ENCODE data around the gene ZRANB2.

Gene ZRANB2

GRCh38 chr1:71087060-71087459, 6.2 kb upstream of the ZRANB2 start:
- no peak for TF ChIP-seq CTCF (IDR thresholded peaks at IDR 0.05; ENCODE audit: low read depth, low read length)
- DNase-seq (ENCODE audit: extremely low read depth, low read depth) = no peak

- no peak for TF ChIP-seq CTCF (IDR thresholded peaks at IDR 0.05; ENCODE audit: low read depth, low read length)
- no peak for DNase-seq (ENCODE audit: extremely low read depth, low read depth)
Observed at GRCh38 chr1:71086331-71086730, 5.5 kb upstream of the ZRANB2 start.

GRCh38 chr1:71083271-71083670, 2.4 kb upstream of the ZRANB2 start:
- no peak for DNase-seq (ENCODE audit: extremely low read depth, low read depth)
- no peak for TF ChIP-seq CTCF (IDR thresholded peaks at IDR 0.05; ENCODE audit: low read depth, low read length)

GRCh38 chr1:71081697-71082080, 854 bp upstream of the ZRANB2 start:
- no peak for DNase-seq (ENCODE audit: extremely low read depth, low read depth)
- TF ChIP-seq CTCF (IDR thresholded peaks at IDR 0.05; ENCODE audit: low read depth, low read length) = no peak

GRCh38 chr1:71080230-71080738, 551 bp downstream of the ZRANB2 start:
- TF ChIP-seq CTCF (IDR thresholded peaks at IDR 0.05; ENCODE audit: low read depth, low read length) = no peak
- no peak for DNase-seq (ENCODE audit: extremely low read depth, low read depth)

- TF ChIP-seq CTCF (IDR thresholded peaks at IDR 0.05; ENCODE audit: low read depth, low read length) = no peak
- DNase-seq (ENCODE audit: extremely low read depth, low read depth) = no peak
Observed at GRCh38 chr1:71074681-71075080, 6.2 kb downstream of the ZRANB2 start.

GRCh38 chr1:71072273-71072672, 8.6 kb downstream of the ZRANB2 start:
- DNase-seq (ENCODE audit: extremely low read depth, low read depth) = no peak
- no peak for TF ChIP-seq CTCF (IDR thresholded peaks at IDR 0.05; ENCODE audit: low read depth, low read length)

Data from AG09319 (cell line).